GM12891 (cell line): ENCODE results near the gene MCM6. TPM values are rescaled to one million over a fixed set of nuclear protein-coding genes. Genes with fewer than 3 reads are reported as not detected.

Experiments
- DNase-seq: peaks from one replicate; pipeline ENCODE4 v3.0.0; 2011; ENCODE audit warnings: low spot score; ENCODE audit not compliant: insufficient read length
- FAIRE-seq: peaks from 2 replicates; lab custom pipeline; 2011; peaks lifted over from hg19 to GRCh38; lab: Jason Lieb, UNC
- PAX5 ChIP-seq: IDR thresholded peaks from 2 replicates; pipeline ENCODE4 v1.6.1; 2011; ENCODE audit warnings: low read length, moderate library complexity, mild to moderate bottlenecking; ENCODE audit not compliant: insufficient read depth, severe bottlenecking
- POLR2A ChIP-seq: IDR thresholded peaks from 2 replicates; pipeline ENCODE4 v1.6.1; 2011; ENCODE audit warnings: low read depth, low read length, control low read depth
- POLR2AphosphoS5 ChIP-seq: IDR thresholded peaks from 2 replicates; pipeline ENCODE4 v1.6.1; 2011; ENCODE audit warnings: low read depth, low read length, control low read depth
- POU2F2 ChIP-seq: IDR thresholded peaks from 2 replicates; pipeline ENCODE4 v1.6.1; 2011; ENCODE audit warnings: low read depth, mild to moderate bottlenecking, control low read depth, low read length, moderate library complexity
- SPI1 ChIP-seq: IDR thresholded peaks from 2 replicates; pipeline ENCODE4 v1.6.1; 2011; ENCODE audit warnings: low read depth, low read length, control low read depth
- TAF1 ChIP-seq: IDR thresholded peaks from 2 replicates; pipeline ENCODE4 v1.6.1; 2011; ENCODE audit warnings: low read depth, low read length, control low read depth
- polyA plus RNA-seq: library from polyadenylated mRNA; unstranded; fragments of >200 nt; gene quantifications from one replicate; pipeline ENCODE4 v1.2.1, GENCODE V29; 2012; ENCODE audit warnings: low read depth, missing spikeins, inconsistent platforms; ENCODE audit not compliant: missing spikeins

Gene MCM6
- polyA plus RNA-seq = 42.4 TPM

- FAIRE-seq = peak; percentile 97
Measured at GRCh38 chr2:135876066-135876711, at the start of gene MCM6. MCM6 (minus strand) TSS chr2:135876443; CDS start chr2:135876365, 78 bp downstream.

GRCh38 chr2:135925571-135925970 lies 49.3 kb upstream of the MCM6 start:
- no peak for FAIRE-seq
- TF ChIP-seq POU2F2 (no peak), POLR2AphosphoS5 (no peak), POLR2A (no peak), PAX5 (no peak), TAF1 (no peak), SPI1 (no peak)

More at GRCh38 chr2:135876066-135876711, at the start of gene MCM6:
- TF ChIP-seq POLR2A (no peak), PAX5 (peak; percentile 57)
- DNase-seq = peak; percentile 89

GRCh38 chr2:135916207-135916606 lies 40.0 kb upstream of the MCM6 start:
- DNase-seq (no peak), FAIRE-seq (no peak)
- no peak for TF ChIP-seq POLR2A
- no peak for TF ChIP-seq PAX5
- no peak for TF ChIP-seq POU2F2
- no peak for TF ChIP-seq SPI1
- TF ChIP-seq POLR2AphosphoS5 = no peak
- no peak for TF ChIP-seq TAF1

More at GRCh38 chr2:135925571-135925970, 49.3 kb upstream of the MCM6 start:
- no peak for DNase-seq

- FAIRE-seq = no peak
- TF ChIP-seq POU2F2 (no peak), TAF1 (no peak), PAX5 (no peak), POLR2AphosphoS5 (no peak), SPI1 (no peak), POLR2A (no peak)
- no peak for DNase-seq
Measured at GRCh38 chr2:135914485-135914884, 38.2 kb upstream of the MCM6 start.

- DNase-seq = no peak
- no peak for FAIRE-seq
- TF ChIP-seq PAX5 (no peak), POLR2A (no peak), SPI1 (no peak), TAF1 (no peak), POLR2AphosphoS5 (no peak), POU2F2 (no peak)
Measured at GRCh38 chr2:135913727-135914365, 37.6 kb upstream of the MCM6 start.

- TF ChIP-seq TAF1 = no peak
- TF ChIP-seq SPI1 = no peak
- TF ChIP-seq PAX5 = no peak
- TF ChIP-seq POU2F2 = no peak
- no peak for TF ChIP-seq POLR2A
- TF ChIP-seq POLR2AphosphoS5 = no peak
Measured at GRCh38 chr2:135909976-135910375, 33.7 kb upstream of the MCM6 start.

GRCh38 chr2:135905679-135906078 lies 29.4 kb upstream of the MCM6 start:
- DNase-seq (no peak), FAIRE-seq (no peak)
- TF ChIP-seq POLR2A (no peak), POLR2AphosphoS5 (no peak), TAF1 (no peak), POU2F2 (no peak), PAX5 (no peak), SPI1 (no peak)

More at GRCh38 chr2:135909976-135910375, 33.7 kb upstream of the MCM6 start:
- FAIRE-seq = no peak
- no peak for DNase-seq

GRCh38 chr2:135904341-135904989 lies 28.2 kb upstream of the MCM6 start:
- TF ChIP-seq POLR2A = no peak
- no peak for TF ChIP-seq POU2F2
- TF ChIP-seq TAF1 = no peak
- no peak for TF ChIP-seq SPI1
- no peak for TF ChIP-seq POLR2AphosphoS5
- TF ChIP-seq PAX5 = no peak
- FAIRE-seq (peak; percentile 50), DNase-seq (no peak)

- no peak for TF ChIP-seq TAF1
- TF ChIP-seq SPI1 = no peak
- no peak for TF ChIP-seq POLR2A
- TF ChIP-seq POLR2AphosphoS5 = no peak
- no peak for TF ChIP-seq POU2F2
- no peak for TF ChIP-seq PAX5
- no peak for FAIRE-seq
Measured at GRCh38 chr2:135903650-135904049, 27.4 kb upstream of the MCM6 start.

GRCh38 chr2:135899567-135899966 lies 23.3 kb upstream of the MCM6 start:
- FAIRE-seq = no peak

More at GRCh38 chr2:135903650-135904049, 27.4 kb upstream of the MCM6 start:
- DNase-seq = no peak

More at GRCh38 chr2:135899567-135899966, 23.3 kb upstream of the MCM6 start:
- DNase-seq = no peak
- TF ChIP-seq POU2F2 (no peak), SPI1 (no peak), TAF1 (no peak), POLR2AphosphoS5 (no peak), PAX5 (no peak), POLR2A (no peak)
